NCI-H748 (cell line): Measurements from ENCODE around the gene EFNA5.
"Not testable (repeated sequence)": the region's sequence is repeated elsewhere in the genome, so short reads cannot be mapped to it uniquely, and the experiment has no call there.

Experiments
- DNase-seq: peaks from one replicate; lab custom pipeline; 2025; ENCODE audit not compliant: unreplicated experiment; lab: John Stamatoyannopoulos, UW

The EFNA5 gene

GRCh38 chr5:107377277-107377609 is 293.5 kb downstream of the EFNA5 start:
- peak; percentile 9 for DNase-seq

- no peak for DNase-seq
Observed at GRCh38 chr5:107376546-107377276, 294.0 kb downstream of the EFNA5 start.

GRCh38 chr5:107373549-107374263 is 297.0 kb downstream of the EFNA5 start:
- DNase-seq = no peak

- DNase-seq = no peak
Observed at GRCh38 chr5:107372723-107373450, 297.9 kb downstream of the EFNA5 start.

- DNase-seq = no peak
Observed at GRCh38 chr5:107370396-107370968, 300.3 kb downstream of the EFNA5 start.

- no peak for DNase-seq
Observed at GRCh38 chr5:107369622-107370021, 301.1 kb downstream of the EFNA5 start.

GRCh38 chr5:107368615-107369014 is 302.1 kb downstream of the EFNA5 start:
- no peak for DNase-seq

GRCh38 chr5:107367939-107368338 is 302.8 kb downstream of the EFNA5 start:
- no peak for DNase-seq

- DNase-seq = no peak
Observed at GRCh38 chr5:107367480-107367879, 303.3 kb downstream of the EFNA5 start.

- no peak for DNase-seq
Observed at GRCh38 chr5:107365320-107366109, 305.2 kb downstream of the EFNA5 start.

- no peak for DNase-seq
Observed at GRCh38 chr5:107364443-107365319, 306.1 kb downstream of the EFNA5 start.

- no peak for DNase-seq
Observed at GRCh38 chr5:107363768-107364167, 307.0 kb downstream of the EFNA5 start.

- DNase-seq = no peak
Observed at GRCh38 chr5:107361945-107362344, 308.8 kb downstream of the EFNA5 start.

GRCh38 chr5:107359916-107360234 is 310.9 kb downstream of the EFNA5 start:
- no peak for DNase-seq

- DNase-seq = peak; percentile 34
Observed at GRCh38 chr5:107359033-107359915, 311.5 kb downstream of the EFNA5 start.

GRCh38 chr5:107356891-107357290 is 313.8 kb downstream of the EFNA5 start:
- no peak for DNase-seq

GRCh38 chr5:107352576-107352975 is 318.2 kb downstream of the EFNA5 start:
- DNase-seq = no peak

- DNase-seq = not testable (repeated sequence)
Observed at GRCh38 chr5:107346580-107346979, 324.2 kb downstream of the EFNA5 start.

- DNase-seq = peak; percentile 74
Observed at GRCh38 chr5:107342371-107342770, 328.4 kb downstream of the EFNA5 start.
